Activated T-cell treated with anti-CD3 and anti-CD28 coated beads, Interleukin-2, amount 50 U/mL, for 48 hours (primary cell): ENCODE results near the gene SNAPIN.

Experiments used
- DNase-seq, 2 experiments: peaks; one replicate each; pipeline ENCODE4 v3.0.0-alpha.2; 2020

The SNAPIN gene, protein sequence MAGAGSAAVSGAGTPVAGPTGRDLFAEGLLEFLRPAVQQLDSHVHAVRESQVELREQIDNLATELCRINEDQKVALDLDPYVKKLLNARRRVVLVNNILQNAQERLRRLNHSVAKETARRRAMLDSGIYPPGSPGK

DNA sequence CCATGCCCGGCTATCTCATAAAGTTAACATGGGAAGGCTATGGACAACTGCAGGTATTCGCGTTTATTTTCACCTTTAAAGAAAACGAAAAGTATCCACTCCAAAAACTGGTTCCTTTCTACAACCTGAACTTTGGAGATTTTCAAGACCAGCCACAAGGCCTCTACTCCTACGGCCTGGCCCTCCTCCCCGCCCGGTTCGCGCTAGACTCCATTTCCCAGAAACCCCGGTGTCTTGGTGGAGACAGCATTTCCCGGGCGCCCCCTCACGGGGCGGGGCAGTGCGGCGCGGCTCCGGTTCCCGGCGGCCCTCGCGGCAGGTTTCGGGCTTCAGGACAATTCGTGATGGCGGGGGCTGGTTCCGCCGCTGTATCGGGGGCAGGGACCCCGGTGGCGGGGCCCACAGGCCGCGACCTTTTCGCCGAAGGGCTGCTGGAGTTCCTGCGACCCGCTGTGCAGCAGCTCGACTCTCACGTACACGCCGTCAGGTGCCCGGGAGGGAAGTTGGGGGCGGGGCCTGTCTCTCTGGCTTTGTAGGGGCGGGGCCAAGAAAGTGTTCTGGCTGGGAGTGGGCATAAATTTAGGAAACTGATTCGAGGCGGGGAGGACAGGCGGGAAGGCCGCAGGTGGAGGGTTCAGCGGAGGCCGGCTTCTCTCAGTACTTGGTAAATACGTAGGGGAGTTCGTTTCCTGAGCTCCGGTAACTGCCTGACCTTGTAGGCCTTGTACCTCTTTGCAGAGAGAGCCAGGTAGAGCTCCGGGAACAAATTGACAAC, at the start of gene SNAPIN:
Gene SNAPIN (plus strand): TSS at position 304 of the 775 bp plus-strand sequence. CDS start 41 bp downstream, at position 345.
- peak; percentile 96 for DNase-seq

DNA sequence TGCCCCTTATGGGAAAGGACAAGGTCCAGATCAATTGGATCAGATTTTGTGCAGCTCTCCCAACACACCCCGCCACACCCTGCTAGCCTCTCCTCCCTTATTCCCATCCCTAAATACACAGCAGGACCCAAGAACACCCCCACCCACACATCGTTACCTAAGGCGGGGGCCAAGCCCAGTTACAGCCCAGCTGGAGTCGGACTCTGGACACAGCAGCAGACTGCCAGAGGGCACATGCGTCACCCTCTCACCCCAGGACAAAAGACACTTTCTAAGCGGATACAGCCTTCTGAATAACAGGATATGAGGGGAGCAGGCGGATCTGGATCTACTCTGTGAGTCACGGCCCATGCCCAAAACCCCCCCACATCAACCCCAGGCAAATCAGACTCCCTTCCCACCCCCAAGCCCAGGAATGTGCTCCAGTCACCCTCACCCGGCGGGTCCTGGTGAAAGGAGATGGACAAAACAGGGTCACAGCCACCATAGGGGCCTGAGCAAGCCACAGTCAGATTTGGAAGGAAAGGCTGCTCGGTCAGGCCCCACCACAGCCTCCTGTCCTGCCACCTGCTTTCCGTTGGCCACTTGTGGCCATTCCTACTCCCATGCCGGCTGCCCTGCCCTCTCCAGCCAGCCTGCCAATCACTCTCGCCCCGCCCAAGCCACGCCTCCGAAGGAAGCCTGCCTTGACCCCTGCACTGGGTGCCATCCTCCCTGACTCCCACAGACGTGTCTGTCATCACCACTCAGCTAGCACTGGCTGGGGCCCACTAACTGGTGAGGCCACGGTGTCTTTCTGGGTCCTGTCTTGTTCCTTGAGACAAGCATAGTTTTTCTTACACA, 49.5 kb upstream of the SNAPIN start:
- DNase-seq = no peak

DNA sequence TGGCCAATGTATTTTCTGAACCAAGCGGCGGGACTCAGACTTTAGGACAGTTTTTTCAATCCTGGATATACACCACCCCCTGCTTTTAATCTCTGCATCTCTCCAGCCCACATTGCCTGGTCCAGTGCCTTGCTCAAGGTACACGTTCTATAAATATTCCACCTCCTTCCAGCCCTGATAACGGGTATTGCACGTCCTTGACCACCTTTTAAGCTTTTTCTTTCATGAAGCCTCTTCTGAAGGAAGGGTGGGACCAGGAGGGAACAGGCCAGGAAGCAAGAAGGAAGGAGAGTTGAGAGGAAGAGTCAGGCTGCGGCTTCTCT, 49.0 kb upstream of the SNAPIN start:
- no peak for DNase-seq

DNA sequence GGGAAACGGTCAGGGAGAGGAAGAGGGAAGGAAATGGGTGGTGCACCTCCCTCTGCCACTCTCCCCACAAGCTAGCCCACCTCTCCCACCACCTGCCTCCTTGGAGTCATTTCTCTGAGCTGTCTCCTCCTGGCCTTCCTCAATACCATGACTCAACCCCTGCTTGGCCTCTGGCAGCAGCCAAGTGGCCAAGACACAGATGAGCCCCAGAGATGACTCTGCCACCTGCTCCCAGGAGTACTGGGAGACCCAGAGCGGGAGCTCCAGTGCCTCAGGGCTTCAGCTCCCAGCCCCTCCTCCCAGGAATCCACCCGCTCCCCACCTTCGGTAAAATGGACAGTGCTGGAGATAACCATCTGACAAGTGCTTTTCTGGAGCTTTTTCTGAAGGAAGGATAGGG, 48.2 kb upstream of the SNAPIN start:
- DNase-seq = no peak

DNA sequence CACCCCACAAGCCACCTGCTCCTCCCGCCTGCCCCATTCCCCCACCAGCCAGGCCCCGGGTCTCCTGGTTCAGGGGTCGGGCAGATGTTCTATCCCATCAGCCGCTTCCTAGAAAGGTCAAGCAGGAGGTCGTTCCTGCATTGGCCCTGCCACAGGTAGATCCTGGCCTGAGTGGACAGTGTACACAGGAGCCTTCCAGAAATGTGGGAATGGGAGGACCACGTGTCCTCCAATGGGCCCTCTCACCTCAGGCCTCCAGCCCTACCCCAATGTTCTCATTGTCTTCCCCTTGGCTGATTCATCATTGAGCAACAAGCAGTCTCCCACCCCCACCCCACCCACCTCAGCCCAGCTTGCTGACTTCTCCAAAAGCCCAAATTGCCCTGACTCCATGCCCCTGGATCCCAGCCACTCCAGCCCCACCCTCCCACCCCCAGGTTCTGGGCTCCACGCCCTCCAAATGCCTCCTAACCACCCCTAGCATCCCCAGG, 47.6 kb upstream of the SNAPIN start:
- DNase-seq = no peak

DNA sequence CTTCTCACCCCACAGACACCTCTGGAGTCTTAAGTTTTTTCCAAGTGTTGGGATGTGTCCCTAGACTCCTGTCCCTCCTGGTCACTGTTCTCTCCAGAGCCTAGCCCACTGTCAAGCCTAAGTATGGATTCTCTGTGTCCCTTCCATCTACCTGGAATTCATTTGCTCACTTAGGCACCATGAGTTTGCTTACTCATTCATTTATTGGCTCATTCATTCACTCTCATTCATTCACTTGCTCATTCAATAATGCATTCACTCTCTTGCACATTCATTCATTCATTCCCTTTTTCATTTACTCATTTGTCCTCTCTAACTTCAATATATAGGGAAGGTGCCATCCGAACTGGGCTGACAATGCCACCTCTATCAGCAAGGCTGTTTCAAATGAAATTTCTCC, 47.1 kb upstream of the SNAPIN start:
- no peak for DNase-seq

DNA sequence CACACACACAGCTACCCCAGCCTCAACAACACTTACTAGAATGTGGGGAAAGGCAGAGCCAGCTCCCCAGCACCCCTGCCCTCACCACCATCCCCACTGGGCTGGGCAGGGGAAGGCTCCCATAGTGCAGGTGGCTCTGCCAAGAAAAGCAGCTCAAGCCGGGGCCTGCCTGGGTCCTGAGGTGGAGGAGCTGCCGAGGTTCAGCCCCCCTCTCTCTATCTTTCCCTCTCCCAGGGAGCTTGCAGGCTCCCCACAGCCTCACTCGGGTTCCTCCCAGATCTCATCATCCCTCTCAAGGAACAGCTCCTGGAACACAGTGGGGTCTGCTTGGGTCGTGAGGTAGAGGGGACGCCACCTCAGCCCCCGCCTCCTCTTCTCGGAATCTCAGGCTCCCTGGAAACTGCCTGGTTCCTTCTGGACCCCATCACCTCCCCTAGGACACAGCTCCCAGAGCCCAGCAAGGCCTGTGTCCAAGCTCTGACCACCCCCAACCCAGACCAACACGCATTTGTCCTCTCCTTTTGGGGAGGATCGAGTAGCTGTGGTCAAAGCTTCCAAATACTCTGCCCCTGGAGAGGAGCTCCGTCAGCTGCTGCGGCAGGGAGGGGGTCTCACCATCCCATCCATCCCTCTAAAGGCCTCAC, 46.3 kb upstream of the SNAPIN start:
- DNase-seq = no peak

DNA sequence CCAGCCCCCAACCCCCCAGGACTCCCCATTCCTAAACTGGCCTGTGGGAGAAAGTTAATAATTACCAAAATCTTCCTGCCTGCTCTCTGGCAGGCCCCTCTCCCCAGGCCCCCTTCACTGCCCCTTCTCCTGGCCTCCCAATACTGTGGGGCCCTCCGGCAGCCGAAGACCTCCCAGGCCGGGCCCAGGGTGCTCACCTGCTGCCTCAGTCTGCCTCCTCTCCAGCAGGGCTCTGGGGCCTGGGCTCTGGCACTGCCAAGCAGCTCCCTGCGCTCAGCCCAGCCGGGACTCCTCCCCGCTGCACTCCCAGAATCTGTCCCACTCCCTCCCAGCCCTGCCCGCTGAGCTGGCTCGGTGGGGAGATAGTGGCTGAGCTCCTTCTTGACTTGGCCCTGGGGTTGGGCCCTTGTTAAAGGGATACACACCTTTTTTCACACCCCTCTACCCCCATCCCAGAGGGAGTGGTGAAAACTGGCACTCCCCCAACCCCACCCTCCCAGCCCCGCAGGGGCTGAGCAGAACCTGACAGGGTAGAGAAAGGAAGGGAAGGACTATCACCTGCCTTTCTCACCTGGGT, 45.7 kb upstream of the SNAPIN start, which contains the start of gene S100A16:
Gene S100A16 (minus strand): TSS at position 383 of the 577 bp plus-strand sequence. CDS start 4,986 bp downstream, outside the sequence.
- no peak for DNase-seq

DNA sequence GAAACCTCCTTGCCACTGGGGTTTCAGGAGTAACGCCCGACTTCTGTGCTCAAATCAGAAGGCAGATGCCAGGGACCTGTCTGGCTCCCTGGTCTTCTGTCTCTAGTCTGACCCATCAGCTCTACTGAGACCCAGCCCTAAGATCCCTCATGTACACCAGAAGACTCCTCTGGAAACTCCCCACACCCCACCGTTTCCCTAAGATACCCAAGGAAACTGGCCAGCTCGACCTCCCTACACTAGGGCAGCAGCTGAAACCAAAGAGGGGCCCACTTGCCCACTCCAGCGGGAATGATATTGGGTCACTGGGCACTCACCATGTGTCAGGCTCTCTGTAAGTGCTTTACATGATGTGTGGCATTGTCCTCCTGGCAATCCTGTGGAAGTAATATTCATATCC, 45.1 kb upstream of the SNAPIN start:
- no peak for DNase-seq

DNA sequence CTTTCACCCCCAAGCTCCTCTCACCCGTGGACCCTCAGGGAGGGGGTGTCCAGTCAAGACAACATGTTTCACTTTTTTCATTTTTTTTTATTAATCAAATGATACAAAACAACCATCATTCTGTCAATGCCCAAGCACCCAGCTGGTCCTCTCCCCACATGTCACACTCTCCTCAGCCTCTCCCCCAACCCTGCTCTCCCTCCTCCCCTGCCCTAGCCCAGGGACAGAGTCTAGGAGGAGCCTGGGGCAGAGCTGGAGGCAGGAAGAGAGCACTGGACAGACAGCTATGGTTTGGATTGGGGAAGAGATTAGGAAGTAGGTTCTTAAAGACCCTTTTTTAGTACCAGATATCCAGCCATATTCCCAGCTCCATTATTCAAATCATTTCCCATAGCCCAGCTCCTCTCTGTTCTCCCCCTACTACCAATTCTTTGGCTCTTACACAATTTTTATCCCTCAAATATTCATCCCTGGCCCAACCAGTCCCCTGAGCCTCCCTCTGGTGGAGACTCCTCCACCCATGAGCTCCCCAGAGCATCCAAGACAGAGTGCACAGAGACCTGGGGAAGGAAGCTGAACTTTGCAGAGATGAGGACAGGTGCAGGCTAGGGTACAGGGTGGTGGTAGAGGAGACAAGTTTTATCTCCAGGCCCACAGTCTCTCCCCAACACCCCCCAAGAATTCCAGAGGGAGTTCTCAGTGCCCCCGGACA, 44.2 kb upstream of the SNAPIN start:
- DNase-seq = no peak

DNA sequence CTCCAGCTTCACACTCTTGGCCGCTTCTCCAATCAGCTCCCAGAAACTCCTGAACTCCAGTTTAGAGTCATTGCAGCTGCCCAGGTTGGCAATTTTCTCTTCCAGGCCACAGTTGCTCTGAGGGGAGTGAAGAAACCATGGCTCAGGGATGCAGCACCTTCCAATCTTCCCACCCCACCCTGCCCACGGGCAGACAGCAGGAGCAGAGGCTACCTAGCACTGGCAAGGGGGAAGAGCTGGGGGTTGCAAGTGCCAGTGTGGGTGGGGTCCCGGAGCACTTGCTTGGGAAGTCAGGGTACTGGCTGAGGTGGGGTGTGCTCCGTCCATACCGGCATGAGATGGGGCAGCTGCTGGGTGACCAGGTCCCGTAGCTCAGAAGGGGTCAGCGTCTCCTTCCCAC, 43.6 kb upstream of the SNAPIN start:
- no peak for DNase-seq

DNA sequence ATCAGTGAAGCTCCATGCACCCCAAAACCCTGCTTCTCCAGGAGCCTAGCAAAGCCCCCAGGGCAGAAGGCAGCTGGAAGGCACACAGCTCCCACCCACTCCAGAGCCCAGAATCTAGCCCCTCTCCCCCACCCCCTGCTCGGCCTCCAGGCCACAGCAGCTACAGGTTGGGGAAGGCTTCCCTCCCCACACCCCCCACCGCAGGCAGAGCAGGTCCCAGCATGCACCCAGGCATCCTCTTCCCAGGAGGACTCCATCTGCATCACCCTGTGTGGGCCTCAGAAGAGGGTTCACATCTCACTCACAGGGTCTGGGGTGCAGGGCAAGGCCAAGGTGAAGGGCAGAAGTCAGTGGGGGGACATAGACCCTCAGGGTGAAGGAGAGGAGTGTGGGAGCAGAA, 43.1 kb upstream of the SNAPIN start:
- DNase-seq = no peak

DNA sequence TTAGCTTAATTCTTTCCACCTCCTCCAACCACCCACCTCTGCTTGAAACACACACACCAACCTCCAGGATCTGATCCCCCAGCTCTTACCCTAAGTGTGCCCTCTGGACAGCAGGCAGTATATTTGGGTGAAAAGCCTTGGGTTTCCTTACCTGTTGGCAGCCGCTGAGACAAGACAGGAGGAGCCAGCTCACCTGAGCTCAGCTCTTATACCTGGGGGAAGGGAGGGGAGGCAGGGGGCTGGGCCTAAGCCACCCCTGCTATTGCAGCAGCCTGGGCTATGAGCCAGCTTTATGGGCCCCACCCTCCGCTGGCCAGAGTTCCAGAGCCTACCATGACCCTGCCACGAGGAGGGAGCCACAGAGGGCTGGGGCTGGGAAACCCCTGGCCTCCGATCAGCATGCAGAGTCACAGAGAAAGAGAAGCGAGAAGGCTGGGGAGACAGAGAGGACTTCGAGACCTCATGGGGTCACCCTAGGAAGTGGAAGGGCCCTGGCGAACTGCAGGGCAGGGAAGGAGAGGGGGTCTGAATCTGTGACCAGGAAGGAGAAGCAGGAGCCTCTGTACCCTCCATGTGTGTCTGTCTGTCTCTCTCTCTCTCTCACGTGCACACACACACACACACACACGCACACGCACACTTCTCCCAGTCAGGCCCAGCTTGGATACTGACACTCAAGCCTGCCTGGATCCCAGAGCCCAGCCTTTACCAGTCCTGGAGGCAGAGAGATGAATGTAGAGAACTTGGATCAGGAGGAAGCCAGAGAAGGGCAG, 42.2 kb upstream of the SNAPIN start, which contains the start of gene S100A14:
Gene S100A14 (minus strand): TSS at position 182 of the 773 bp plus-strand sequence. CDS start 467 bp downstream, outside the sequence.
- no peak for DNase-seq

DNA sequence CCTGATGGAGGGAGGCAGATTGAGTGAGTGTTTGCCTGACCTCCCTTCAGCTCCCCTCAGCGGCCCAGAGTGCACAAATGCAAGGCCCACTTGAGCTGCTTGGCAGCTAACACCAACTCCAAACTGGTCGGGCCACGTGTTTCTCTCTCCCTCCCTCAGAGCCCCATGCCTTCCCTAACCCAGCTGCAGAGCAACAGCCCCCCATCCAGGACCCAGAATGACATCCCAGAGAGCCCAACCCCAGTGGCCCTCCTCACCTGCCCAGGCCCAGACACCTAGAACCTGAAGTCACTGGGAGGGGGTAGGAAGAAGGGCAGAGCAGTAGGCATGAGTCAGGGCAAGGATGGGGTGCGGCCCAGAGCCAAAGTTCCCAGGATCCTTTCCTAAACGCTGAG, 41.6 kb upstream of the SNAPIN start:
- DNase-seq = no peak

DNA sequence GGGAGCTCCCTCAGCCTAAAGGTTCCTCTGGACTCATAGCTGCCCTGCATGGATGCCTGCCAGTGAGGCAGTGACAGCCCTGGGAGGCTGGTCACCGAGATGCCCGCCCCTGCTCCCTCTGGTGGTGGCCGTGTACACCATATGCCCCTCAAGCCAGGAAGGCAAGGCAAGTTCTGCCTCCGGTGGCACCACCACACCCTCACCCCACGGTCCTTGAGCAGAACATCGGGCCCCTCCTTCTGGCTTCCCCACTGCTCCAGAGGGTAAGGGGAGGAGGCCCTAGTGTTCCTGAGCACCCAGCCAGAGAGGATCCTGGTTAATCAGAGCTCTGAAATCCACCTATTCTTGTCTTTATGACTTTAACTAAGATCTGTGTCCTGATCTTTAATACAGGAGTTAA, 40.8 kb upstream of the SNAPIN start:
- peak; percentile 88 to 92 for DNase-seq

DNA sequence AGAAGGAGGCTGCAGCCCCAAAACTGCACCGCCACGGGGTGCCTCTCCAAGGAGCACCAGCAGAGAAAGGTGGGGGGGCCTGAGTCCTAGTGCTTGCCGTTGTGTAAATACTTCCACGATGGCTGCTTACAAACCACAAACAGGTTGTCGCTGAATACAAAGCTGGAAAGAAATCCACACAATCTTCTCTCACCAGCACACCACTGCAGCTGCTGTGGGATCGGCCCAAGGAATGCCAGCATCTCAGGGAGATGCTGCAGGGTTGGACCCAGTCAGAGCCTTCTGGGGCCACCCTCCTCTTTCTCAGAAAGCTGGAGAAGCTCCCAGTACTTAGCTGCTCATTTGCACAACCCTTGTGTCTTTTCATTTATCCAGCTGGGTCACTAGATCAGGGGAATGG, 39.3 kb upstream of the SNAPIN start:
- no peak for DNase-seq

DNA sequence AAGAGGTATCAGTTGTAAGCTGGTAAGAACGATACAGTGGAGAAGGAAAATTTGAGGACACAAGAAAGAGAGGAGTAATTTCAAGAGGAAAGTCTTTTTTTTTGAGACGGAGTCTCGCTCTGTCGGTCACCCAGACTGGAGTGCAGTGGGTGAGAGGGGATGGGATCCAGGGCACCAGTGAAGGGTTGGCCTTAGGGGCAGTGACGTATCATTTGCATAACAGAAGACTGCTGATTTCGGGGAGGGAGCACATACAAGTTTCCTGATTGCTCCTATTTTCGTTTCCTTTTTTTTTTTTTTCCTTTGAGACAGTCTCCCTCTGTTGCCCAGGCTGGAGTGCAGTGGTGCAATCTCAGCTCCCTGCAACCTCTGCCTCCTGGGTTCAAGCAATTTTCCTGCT, 35.4 kb upstream of the SNAPIN start:
- no peak for DNase-seq

DNA sequence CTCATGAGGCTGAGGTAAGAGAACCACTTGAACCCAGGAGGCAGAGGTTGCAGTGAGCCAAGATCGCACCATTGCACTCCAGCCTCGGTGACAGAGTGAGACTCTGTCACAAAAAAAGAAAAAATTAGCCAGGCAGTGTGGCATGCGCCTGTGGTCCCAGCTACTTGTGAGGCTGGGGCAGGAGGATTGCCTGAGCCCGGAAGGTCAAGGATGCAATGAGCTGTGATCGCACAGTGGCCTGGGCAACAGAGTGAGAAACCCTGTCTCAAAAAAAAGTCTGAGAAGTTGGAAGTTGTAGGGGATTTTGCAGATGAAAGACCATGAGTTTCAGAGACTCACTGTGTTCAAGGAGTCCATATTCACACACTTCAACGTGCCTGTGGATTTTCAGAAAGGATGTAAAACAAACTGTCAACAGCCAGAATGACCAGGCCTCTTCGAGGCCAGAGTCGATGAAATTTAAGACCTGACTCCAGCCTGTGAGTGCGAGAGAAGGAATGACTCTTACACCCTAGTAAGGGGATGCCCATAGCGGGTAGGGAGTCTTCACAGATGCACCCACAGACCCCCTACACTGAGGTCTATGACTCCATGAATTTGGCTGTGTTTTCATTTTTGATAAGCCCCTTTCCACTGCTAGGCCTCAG, 33.4 kb upstream of the SNAPIN start:
- no peak for DNase-seq

DNA sequence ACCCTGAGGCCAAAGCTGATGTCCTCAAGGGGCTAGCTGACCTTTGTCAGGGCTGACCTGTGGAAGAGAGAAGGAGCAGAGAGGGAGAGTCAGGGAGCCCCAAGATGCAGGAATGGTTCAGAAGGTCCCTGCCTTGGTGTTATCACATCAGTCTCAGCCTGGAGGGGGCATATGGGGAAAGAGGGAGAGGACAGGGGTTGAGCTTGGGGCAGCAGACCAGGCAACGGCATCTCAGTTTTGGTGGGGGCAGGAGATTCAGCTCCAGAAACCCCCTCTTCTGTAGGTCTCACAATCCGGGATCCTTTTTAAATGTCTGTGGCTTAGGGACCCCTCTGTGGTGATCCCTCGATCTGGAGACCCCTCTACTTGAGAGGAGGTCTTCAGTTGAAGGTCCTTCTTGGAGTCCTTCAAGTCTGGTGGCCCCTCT, 32.0 kb upstream of the SNAPIN start:
- DNase-seq = no peak

DNA sequence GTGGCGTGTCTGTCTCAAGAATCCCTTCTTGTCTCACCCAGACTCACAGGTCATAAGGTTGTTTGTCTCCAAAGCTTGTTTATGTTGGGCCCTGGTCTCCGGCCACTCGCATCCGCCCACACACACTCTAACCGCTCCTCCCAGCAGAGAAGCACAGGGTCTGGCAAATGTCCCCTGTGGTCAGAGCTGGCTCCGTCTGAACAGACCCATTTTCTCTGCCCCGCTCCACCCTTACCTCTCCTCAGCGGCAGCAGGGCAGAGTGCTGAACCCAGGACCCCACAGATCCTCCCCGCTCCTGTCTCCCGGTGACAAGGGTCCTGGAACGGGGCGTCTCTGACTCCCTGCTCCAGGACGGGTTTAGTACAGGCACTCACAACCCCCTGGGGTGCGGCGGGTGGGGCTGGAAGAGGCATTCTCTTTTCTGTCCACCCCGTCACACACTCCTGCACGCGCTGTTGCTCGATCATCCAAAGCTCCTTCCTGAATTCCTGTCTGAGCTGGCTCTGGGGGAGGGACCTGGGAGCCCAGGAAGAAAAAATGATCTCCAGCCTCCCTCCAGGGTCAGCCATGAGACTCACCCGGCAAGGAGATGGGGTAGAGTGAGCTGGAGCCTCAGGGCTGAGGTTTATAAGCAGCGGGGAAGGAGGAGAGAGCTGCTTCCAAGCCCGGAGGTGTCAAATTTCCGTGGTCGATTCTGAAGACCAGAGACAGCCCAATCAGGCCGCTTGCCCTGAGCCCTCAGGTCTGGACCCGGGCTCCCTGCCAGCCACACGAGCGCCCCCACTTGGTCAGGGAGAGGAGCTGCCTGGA, 31.4 kb upstream of the SNAPIN start, which contains the start of gene S100A13:
Gene S100A13 (minus strand): TSS at position 602 of the 811 bp plus-strand sequence. CDS start 1,033 bp downstream, outside the sequence.
- no peak for DNase-seq
